Right atrium auricular region (tissue), 2 donors: ENCODE results near the gene FRMD4A. TPM values are rescaled to one million over a fixed set of nuclear protein-coding genes. Genes with fewer than 3 reads are reported as not detected.

Experiments
- DNase-seq: peaks from one replicate; pipeline ENCODE4 v3.0.0-alpha.2; 2019; ENCODE audit warnings: low spot score
- H3K27ac ChIP-seq, 2 donors: fragments of 200-600 bp; sonication (generic); 1 replicate in 1 of 2; 2 replicates in 1 of 2; pipeline ENCODE4 v1.5.1; 2016 to 2019
- H3K27me3 ChIP-seq, 2 donors: fragments of 200-600 bp; sonication (generic); one replicate each; pipeline versions ENCODE4 v1.5.1 to v1.6.0; 2017 to 2019
- H3K36me3 ChIP-seq: fragments of 200-600 bp; sonication (generic); one replicate; pipeline ENCODE4 v1.5.1; 2016
- H3K4me1 ChIP-seq, 2 donors: fragments of 200-600 bp; sonication (generic); one replicate each; pipeline versions ENCODE4 v1.5.1 to v1.6.0; 2017 to 2019
- H3K4me3 ChIP-seq, 2 donors: fragments of 200-600 bp; sonication (generic); 1 replicate in 1 of 2; 2 replicates in 1 of 2; pipeline ENCODE4 v1.5.1; 2017 to 2019; ENCODE audit warnings: mild to moderate bottlenecking in 1 of 2, moderate library complexity in 1 of 2
- H3K9me3 ChIP-seq, 2 donors: fragments of 200-600 bp; sonication (generic); one replicate each; pipeline ENCODE4 v1.5.1; 2019
- total RNA-seq, 2 donors: library from RNA; depleted of rRNA; stranded (reverse); fragments of >200 nt; gene quantifications; one replicate each; pipeline ENCODE4 v1.1.0, GENCODE V29; 2016
- TF ChIP-seq, protein P1 (sequence below), 2 donors: fragments of 200-600 bp; sonication (generic); IDR thresholded peaks; one replicate each; pipeline ENCODE4 v1.5.1; 2019; ENCODE audit warnings: antibody characterized with exemption in 2 of 2

FRMD4A gene
- total RNA-seq, 2 donors from 2014 or later: 15.9 to 22.9 TPM

DNA sequence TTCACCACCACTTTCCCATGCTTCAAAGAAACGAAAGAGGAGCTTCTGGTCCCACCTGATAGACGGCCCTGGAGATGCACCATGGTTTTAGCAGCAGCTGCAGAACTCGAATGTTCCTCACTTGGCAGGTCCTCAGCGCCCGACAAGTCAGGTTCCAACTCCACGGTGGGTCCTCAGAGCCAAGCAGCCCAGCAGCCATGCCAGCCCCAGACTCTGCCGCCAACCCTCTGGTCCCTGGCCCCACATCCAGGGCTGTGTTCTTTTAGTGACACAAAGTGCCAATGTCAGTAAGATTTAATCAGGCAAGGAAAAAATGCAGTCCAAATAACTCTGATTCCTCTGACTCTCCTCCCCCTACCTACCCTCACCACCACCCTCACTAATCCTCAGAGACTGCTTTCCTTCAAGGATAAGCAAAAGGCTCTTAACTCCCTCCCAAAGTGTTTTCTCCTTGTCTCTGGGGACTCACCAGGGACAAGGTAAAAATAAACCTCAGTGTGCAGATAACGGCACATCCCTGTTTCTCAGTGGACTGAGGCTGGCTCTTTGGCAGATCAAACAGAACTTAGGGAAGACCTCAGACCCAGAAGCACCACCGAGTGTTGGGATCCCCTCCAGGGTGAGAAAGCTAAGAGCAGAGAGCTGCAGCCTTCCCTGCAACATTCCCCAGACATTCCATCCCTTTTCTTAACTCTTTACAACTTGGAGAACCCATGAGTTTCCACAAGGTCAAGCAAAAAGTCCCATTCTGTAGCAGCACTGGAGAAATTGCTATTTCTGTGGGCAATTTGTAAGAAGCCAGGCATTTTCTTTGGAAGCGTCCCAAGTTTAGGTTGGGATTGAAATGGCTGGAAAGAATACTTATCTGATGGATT lies 358.9 kb downstream of the FRMD4A start:
- TF ChIP-seq, protein P1, sequence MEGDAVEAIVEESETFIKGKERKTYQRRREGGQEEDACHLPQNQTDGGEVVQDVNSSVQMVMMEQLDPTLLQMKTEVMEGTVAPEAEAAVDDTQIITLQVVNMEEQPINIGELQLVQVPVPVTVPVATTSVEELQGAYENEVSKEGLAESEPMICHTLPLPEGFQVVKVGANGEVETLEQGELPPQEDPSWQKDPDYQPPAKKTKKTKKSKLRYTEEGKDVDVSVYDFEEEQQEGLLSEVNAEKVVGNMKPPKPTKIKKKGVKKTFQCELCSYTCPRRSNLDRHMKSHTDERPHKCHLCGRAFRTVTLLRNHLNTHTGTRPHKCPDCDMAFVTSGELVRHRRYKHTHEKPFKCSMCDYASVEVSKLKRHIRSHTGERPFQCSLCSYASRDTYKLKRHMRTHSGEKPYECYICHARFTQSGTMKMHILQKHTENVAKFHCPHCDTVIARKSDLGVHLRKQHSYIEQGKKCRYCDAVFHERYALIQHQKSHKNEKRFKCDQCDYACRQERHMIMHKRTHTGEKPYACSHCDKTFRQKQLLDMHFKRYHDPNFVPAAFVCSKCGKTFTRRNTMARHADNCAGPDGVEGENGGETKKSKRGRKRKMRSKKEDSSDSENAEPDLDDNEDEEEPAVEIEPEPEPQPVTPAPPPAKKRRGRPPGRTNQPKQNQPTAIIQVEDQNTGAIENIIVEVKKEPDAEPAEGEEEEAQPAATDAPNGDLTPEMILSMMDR (IDR thresholded peaks at IDR 0.05): no peak
- H3K36me3 ChIP-seq: no peaks in the 10 kb centered on the region
- no peak for DNase-seq
- no peak overlapping the region for H3K4me3 ChIP-seq
- H3K4me1 ChIP-seq: peaks cover 0 to 19% of the 10 kb centered on the region in 2 donors
- no peak overlapping the region for H3K27ac ChIP-seq
- H3K27me3 ChIP-seq: no peaks in the 10 kb centered on the region
- no peaks in the 10 kb centered on the region for H3K9me3 ChIP-seq

DNA sequence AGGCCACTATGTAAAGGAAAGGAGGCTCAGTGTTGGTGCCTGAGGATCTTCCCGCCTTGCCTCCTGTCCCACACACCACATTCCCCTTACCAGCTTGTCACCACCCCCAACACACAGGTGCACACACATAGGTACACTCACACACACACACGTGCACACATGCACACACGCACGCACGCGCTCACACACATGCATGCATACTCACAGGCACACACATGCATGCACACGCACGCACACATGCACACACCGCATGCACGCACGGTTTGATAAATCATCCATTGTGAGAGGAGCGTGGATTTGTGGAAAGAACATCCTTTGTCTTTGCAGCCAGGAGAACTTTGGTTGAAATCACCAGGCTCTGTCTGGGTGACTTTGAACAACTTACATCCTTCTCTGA lies 359.8 kb downstream of the FRMD4A start:
- Histone ChIP-seq H3K4me1 (peaks cover 0 to 19% of the 10 kb centered on the region in 2 donors), H3K9me3 (no peaks in the 10 kb centered on the region), H3K4me3 (no peak overlapping the region), H3K36me3 (no peaks in the 10 kb centered on the region), H3K27ac (no peak overlapping the region), H3K27me3 (no peaks in the 10 kb centered on the region)
- DNase-seq: no peak
- TF ChIP-seq, protein P1 (IDR thresholded peaks at IDR 0.05): no peak

DNA sequence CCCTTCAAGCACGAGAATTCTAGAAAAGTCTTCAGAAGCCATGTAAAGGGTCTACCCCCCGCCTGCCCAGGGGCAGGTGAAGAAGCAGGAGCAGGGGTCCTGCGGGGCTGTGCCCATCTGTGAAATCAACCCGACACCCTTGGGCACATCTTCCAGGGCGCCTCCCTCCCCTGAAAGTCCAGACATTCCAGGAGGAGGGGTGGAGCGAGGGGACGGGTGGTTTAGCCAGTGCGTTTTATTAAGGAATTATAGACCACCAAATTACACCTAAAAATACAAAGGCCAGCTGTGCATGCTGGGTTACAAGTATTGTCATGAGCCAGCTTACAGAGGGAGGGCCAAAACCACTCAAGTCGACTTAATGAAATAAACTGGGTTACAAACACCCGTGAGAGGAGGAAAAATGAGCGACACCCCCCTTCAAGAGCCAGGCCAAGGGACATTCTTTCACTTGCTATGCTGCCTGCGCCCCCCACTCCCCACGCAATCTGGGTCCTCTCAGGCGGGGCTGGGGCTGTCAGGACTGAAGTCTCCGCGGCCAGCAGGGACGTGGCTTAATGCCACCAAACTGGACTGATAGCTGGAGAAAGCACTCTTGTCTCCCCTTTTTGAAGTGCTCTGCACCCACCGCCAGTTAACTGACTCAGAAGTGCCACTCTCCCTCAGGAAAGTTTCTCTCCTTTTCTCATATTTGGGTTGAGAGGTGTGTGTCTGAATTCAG lies 360.3 kb downstream of the FRMD4A start:
- Histone ChIP-seq H3K9me3 (no peaks in the 10 kb centered on the region), H3K27ac (no peak overlapping the region), H3K36me3 (no peaks in the 10 kb centered on the region), H3K4me1 (peaks cover 0 to 19% of the 10 kb centered on the region in 2 donors), H3K4me3 (no peak overlapping the region), H3K27me3 (no peaks in the 10 kb centered on the region)
- TF ChIP-seq, protein P1 (IDR thresholded peaks at IDR 0.05): no peak
- DNase-seq: no peak

DNA sequence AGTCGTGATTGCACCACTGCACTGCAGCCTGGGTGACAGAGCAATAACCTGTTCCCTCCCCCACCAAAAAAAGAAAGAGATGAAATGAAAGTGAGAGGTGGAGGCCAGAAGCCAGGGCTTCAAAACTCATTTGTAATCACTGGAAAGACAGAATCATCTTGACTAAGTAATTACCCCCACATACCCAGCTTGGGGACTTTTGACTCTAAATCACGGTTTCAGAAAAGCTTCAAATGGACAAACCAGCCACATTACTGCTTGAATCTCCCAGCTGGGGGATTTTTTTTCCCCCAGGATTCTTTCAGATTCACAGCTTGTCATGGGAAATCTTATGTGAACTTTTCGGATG lies 361.0 kb downstream of the FRMD4A start:
- TF ChIP-seq, protein P1 (IDR thresholded peaks at IDR 0.05): no peak
- no peak overlapping the region for H3K27ac ChIP-seq
- H3K4me1 ChIP-seq: peaks cover 0 to 19% of the 10 kb centered on the region in 2 donors
- no peak for DNase-seq
- no peak overlapping the region for H3K4me3 ChIP-seq
- no peaks in the 10 kb centered on the region for H3K36me3 ChIP-seq
- no peaks in the 10 kb centered on the region for H3K9me3 ChIP-seq
- no peaks in the 10 kb centered on the region for H3K27me3 ChIP-seq

DNA sequence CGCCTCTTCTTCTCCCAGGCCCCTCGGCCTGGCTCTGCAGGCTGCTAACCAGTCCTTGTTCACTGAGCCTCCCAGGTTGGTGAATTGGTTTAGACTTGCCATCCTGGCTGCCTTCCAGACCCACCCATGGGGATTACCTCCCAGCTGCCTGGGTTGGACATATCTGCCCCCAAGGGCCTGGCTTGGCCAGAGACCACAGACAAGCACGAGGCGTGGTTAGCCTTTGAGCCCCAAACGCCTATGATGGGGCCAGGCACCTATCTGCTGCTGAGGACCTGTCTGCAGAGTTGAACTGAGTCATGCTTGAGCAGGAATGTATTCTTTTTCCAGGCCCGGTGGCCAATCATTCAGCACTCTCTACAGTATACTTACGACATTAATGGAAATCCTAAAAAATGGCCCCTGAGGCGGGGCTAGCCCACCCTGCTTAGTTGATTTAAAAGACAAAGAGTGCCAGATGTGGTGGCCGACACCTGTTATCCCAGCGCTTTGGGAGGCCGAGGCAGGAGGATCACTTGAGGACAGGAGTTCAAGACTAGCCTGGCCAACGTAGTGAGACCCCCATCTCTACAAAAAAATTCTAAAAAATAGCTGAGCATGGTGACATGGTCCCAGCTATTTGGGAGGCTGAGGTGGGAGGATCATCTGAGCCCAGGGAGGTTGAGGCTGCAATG lies 361.5 kb downstream of the FRMD4A start:
- Histone ChIP-seq H3K36me3 (no peaks in the 10 kb centered on the region), H3K4me1 (peaks cover 0 to 19% of the 10 kb centered on the region in 2 donors), H3K9me3 (no peaks in the 10 kb centered on the region), H3K4me3 (no peak overlapping the region), H3K27me3 (no peaks in the 10 kb centered on the region), H3K27ac (no peak overlapping the region)
- TF ChIP-seq, protein P1 (IDR thresholded peaks at IDR 0.05): no peak
- DNase-seq: no peak
